DMS114 treated with DMSO at 0.1 percent for 48 hours (cell line): Measurements from ENCODE around the gene PAAF1.

Experiments
- DNase-seq: peaks from one replicate; lab custom pipeline; 2025; ENCODE audit not compliant: unreplicated experiment; lab: John Stamatoyannopoulos, UW

The PAAF1 gene, protein sequence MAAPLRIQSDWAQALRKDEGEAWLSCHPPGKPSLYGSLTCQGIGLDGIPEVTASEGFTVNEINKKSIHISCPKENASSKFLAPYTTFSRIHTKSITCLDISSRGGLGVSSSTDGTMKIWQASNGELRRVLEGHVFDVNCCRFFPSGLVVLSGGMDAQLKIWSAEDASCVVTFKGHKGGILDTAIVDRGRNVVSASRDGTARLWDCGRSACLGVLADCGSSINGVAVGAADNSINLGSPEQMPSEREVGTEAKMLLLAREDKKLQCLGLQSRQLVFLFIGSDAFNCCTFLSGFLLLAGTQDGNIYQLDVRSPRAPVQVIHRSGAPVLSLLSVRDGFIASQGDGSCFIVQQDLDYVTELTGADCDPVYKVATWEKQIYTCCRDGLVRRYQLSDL

GRCh38 chr11:73876424-73877310 lies at the start of gene PAAF1, which contains the start of gene COA4:
PAAF1 (plus strand) TSS chr11:73876999; CDS start chr11:73877022, 23 bp downstream.
COA4 (minus strand) TSS chr11:73876846; CDS start chr11:73873378, 3,468 bp downstream.
- peak; percentile 88 for DNase-seq

- DNase-seq: no peak
Observed at GRCh38 chr11:73830261-73830660, 46.5 kb upstream of the PAAF1 start.

DNA sequence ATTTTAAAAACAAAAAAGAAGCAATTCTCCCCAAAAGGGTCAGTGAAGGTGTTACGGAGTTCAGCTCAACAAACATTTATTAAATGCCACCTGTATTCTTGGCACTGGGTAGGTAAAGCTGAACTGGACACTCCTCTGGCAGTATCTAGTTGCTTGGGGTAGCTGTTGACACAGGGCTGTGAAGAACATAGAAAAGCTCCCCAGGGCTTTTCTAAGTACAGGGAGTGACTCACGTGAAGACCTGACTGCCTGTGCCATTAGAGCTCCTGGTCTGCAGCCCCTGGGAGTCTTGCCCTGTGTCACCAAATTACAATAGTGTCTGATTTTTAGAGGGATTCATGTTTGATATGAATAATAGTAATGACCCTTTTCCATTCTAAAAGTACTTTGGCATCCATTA lies 43.7 kb upstream of the PAAF1 start:
- DNase-seq: no peak

GRCh38 chr11:73838443-73839122 lies 38.2 kb upstream of the PAAF1 start:
- DNase-seq: no peak

DNA sequence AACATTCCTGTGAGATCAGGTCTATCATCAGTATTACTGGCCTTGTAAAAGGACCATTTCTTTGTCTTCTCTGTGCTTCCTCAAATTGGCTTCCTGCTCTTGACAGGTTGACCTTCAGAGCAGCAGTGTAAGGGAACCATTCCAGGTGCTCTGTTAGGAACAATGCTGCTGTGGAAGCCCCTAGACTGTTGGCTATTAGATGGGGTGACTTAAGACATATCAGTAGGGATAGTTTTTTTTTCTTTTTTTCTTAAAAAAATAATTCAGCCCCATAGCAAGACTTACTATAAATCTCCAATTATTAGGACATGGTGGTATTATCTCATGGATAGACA lies 37.7 kb upstream of the PAAF1 start:
- DNase-seq: no peak

DNA sequence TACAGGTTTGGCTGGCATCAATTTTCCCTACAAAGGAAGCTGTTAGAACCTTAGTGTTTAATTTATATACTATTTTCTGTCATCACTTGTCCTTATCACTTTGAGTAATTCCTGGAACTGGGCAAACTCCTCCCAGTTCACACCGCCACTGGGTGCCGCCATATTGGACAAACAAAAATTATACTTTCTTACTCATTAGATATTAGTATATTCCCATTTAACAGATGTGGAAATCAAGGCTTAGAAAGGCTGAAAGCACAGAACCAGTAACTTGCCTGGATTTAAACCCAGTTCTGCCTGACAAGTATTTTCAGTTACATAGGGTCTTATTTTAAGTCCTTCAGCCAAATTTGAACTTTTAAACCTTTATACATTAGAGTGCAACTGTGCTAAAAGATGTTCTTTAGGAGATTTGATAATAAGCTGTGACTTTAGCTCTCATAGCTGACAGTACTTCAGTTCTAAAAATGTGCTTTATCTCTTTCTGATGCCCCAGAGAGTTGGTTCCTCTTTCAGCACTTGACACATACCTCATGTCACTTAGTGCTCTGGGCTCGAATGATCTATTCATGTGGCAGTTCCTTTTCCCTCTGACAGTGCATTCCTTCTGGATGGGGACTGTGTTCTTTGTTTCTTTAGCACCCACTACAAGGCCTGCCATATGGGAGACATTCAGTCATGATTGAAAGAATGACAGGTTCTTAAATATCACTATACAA lies 25.6 kb upstream of the PAAF1 start:
- no peak for DNase-seq

DNA sequence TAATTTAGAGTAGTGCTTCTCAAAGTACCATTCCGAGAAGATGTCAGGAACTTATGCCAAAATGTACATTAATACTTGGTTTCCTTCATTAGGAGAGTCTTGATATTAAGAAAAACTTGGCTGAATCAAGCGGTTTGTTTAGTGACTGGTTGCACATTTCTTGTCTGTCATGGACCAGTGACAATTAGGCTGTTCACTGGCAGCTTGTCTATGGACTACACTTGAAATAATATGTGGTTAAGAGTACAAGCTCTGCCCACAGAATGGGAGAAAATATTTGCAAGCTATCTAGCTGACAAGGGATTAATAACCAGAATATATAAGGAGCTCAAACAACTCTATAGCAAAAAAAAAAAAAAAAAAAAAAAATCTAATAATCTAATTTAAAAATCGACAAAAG lies 24.8 kb upstream of the PAAF1 start:
- DNase-seq: no peak

DNA sequence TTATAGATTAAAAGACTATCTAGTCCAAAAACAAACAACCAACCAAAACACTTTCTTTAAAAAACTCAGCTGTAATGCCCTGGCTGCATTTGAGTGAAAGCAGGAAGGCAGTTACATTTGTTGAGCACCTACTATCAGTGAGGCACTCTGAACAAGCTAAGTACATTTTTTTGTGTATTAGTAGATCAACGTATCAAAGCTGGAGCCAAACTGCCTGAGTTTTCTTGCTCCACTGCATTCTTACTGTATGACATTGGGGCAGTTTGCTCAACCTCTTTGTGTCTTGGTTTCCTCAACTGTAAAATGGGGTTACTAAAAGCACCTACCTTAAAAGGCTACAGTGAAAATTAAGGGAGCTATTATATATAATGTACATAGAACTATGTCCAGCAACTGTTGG lies 22.1 kb upstream of the PAAF1 start:
- DNase-seq: no peak

DNA sequence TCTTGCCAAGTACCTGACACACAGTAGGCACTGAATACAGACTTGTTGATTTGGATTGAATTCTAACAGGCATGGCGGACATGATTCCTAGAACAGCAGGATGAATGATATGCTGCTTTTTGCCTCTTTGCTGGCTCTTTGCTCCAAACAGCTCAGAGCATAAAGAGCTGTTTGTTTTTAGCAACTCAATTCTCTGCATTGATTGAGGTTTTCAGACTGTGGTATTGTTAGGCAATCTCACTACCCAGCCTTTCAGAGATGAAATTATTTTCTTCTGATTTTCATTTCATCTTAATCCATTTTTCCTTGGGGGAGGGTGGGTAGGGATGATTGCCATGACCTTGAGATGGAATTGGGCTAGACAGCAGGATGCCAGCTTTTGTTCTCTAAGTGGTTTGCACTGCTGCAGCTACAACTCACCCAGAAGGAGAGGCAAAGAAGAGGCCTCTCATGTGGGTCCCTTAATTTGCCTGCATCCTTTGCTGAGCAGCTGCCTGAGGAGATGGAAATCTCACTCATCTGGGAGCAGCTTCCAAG lies 20.7 kb upstream of the PAAF1 start:
- no peak for DNase-seq

DNA sequence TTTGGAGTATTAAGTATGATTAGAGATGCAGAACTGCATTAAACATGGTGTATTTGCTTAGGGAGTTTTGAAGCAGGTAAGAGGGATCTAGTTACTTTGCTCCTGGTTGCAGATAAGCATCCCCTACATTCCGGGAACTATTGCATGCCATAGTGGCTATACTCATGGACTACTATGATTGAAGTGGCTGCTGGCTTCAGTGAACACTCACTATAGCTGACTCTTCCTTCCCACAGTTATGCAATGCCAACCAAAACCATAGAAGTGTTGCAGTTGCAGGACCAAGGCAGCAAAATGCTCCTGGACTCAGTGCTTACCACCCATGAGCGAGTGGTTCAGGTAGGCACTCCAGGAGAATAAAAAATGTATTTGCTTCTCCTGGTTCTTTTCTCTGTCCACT lies 17.1 kb upstream of the PAAF1 start:
- no peak for DNase-seq

GRCh38 chr11:73860202-73860601 lies 16.6 kb upstream of the PAAF1 start:
- no peak for DNase-seq

DNA sequence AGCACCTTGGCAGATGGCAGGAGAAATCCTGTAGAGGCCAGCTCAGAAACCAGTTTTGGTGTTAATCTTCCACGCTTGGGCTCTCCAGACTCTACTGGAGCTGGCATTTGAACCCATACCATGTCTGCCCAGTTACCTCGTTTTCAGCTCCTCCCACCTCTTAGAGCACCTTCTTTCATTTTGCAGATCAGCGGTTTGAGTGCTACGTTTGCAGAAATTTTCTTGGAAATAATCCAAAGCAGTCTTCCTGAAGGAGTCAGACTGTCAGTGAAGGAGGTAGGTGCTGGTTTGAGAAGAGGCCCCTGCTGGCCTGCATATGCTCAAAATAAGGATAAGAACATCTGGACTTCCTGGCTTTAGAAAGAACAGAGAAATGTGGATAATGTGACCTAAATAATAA lies 13.8 kb upstream of the PAAF1 start:
- DNase-seq: no peak

GRCh38 chr11:73866095-73866579 lies 10.7 kb upstream of the PAAF1 start:
- no peak for DNase-seq

DNA sequence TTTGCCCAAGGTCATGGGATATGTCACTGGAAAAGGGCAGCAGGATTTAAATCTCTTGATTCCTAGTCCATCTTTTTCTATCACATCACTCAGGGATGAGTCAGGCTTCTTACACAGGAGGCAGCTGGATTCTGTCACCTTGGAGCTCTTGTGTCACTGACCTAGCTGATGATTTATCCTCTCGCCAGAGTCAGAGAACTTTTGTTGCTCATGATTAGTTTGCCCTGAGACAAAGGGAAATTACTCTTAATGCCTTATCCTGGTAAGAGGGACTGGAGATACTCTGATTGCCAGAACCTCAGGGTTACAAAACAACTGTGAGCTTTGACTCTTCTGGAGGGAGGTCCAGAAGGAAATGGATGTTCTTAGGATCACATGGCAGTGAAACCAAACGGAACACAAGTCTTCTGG lies 10.2 kb upstream of the PAAF1 start:
- DNase-seq: no peak

DNA sequence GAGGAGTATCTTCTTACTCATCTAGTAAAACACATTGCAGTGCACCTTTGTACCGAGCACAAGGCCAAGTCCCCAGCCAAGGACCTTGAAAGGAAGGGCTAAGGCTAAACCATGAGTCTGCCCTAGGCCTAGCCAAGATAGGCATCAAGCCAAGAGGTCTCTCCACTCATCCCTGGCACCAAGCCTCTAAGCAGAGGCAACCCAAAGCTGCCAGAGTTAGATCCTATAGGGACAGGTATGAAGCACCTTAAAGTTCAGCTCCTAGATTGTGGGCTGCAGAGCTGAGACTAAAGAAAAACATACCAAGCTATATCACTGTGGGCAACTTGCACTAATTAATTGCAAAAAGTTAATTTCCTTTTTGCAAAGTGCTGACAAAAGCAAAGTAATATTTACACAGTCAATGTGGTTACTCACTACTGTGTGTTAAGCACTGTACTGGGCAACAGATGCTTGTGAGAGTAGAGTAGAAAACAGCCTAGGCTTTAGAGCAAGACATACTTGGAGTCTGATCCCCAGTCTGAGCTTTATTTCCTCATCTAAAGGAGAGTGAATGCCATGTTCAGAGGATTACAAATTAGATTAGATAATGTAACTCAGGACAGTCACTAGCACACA lies 7.4 kb upstream of the PAAF1 start:
- no peak for DNase-seq

DNA sequence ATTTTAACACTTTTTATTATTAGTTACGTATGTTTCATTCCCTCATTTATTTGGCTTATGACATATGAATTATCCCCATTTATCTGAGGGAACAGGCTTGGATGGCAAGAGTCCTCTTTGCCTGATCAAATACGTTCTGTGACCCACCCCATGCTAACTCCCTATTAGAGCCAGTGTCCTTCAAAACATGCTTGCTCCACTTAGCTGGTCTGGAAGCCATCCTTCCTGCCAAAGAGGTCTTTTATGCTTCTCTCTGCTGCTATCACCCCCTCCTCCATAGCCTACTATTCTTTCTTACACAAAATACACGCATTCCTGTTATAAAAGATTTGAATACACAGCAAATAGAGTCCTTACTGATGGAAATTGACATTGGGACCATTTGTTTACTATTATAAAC lies 6.5 kb upstream of the PAAF1 start:
- no peak for DNase-seq

DNA sequence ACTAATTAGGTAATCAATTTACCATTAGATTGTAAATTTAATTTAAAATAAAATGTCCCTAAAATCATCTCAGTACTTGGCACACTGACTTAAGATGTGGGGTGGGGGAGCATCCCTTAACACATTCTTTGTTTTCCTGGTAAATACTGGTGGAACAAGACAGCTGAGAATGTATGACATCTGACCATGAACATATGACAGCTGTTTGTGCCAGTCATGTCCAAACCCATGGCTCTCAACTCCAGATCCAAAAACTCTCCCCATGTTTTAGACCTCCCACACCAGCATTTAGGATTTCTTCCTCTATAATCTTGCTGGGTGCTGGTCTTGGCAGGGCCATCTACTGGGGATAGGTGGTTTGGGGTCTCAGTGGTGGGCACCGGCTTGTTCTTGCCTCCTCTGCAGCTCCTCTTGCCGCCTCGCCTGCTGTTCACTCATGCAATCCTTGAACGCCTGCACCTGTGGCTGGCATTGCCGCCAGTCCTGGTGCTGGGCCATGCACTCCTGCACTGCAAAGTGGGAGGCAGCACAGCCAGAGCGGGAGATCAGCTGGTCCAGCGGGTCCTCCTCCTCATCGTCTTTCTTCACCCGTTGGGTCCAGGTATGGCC lies 3.9 kb upstream of the PAAF1 start:
- DNase-seq: no peak

DNA sequence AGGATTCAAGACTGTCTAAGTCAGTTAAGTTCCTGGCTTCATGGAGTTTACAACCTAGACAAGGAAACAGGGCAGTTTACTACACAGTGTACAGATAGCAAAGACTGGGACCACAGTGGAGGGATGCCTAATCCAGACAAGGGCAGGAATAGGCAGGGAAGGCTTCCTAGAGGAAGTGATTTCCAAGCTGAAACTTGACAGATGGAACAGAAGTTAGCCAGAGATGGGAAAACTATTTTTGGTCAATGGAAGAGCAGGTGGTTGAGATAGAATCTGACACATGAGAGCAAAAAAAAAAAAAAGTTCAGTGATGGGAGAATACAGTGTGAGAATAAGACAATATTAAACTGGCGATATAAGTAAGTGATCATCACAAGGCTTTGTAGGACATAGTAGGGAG lies 1.4 kb upstream of the PAAF1 start:
- no peak for DNase-seq

- no peak for DNase-seq
Observed at GRCh38 chr11:73875840-73876239, 959 bp upstream of the PAAF1 start.

DNA sequence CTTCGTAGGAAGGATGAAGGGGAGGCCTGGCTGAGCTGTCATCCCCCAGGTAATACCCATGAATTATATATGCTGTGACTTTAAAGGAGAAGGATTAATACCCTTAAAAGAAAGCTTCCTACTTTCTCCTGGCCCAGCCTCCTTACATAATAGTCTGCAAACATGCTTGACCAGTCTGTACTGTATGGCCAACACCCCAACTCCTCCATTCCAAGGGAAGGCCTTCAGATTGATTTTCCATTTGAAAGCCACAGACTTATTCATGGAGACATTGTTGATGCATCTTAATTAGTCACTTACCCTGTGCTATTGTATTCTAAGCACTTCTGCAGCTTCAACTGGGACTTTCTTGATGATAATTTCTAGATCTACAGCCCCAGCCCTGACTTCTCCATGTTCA lies 2.0 kb downstream of the PAAF1 start:
- DNase-seq: no peak
